ENCODE data around the gene SERINC2.
"Not testable (repeated sequence)": the region's sequence is repeated elsewhere in the genome, so short reads cannot be mapped to it uniquely, and the experiment has no call there.

Gene SERINC2

GRCh38 chr1:31471452-31472313 is 58.7 kb downstream of the SERINC2 start:
- DNase-seq (ENCODE audit: low read depth), result not testable (repeated sequence)

GRCh38 chr1:31472314-31472651 is 59.3 kb downstream of the SERINC2 start:
- not testable (repeated sequence) for DNase-seq (ENCODE audit: low read depth)

DNA sequence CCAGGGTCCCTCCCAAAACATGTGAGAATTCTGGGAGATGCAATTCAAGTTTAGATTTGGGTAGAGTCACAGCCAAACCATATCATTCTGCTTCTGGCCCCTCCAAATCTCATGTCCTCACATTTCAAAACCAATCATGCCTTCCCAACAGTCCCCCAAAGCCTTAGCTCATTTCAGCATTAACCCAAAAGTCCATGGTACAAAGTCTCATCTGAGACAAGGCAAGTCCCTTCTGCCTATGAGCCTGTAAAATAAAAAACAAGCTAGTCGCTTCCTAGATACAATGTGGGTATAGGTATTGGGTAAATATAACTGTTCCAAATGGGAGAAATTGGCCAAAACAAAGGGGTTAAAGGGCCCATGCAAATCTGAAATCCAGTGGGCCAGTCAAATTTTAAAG is 59.7 kb downstream of the SERINC2 start:
- not testable (repeated sequence) for DNase-seq (ENCODE audit: low read depth)

DNA sequence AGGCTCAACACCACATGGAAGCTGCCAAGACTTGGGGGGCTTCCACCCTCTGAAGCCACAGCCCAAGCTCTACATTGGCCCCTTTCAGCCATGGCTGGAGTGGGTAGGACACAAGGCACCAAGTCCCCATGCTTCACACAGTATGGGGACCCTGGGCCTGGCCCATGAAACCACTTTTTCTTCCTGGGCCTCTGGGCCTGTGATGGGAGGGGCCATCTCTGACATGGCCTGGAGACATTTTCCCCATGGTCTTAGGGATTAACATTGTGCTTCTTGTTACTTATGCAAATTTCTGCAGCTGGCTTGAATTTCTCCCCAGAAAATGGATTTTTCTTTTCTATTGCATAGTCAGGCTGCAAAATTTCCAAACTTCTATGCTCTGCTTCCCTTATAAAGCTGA is 60.5 kb downstream of the SERINC2 start:
- DNase-seq (ENCODE audit: low read depth), result not testable (repeated sequence)

GRCh38 chr1:31474567-31474966 is 61.6 kb downstream of the SERINC2 start:
- not testable (repeated sequence) for DNase-seq (ENCODE audit: low read depth)

- DNase-seq (ENCODE audit: low read depth), result peak; percentile 48
Measured at GRCh38 chr1:31476891-31477846, 64.2 kb downstream of the SERINC2 start.

- no peak for DNase-seq (ENCODE audit: low read depth)
Measured at GRCh38 chr1:31478167-31478566, 65.2 kb downstream of the SERINC2 start.

DNA sequence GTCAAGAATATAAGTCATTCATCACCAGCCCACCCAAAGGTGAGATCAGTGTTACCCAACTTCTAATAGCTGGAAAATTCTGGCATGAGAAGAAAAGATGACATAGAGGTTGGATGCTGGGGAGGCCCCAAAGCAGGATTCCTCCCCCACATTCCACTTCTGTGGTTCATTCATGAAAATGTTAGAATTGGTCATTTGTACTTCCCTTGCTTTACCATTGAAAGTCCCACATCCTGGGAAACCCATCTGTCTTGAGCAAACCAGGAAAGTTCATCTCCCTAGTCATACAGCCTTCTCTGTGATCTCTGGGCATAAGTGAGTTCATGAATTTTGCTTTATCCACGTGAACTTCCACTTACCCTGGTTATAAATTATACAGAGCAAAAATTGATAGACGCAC is 66.8 kb downstream of the SERINC2 start:
- peak; percentile 20 for DNase-seq (ENCODE audit: low read depth)

- not testable (repeated sequence) for DNase-seq (ENCODE audit: low read depth)
Measured at GRCh38 chr1:31480426-31480825, 67.4 kb downstream of the SERINC2 start.

GRCh38 chr1:31482482-31483011 is 69.5 kb downstream of the SERINC2 start:
- DNase-seq (ENCODE audit: low read depth), result no peak

DNA sequence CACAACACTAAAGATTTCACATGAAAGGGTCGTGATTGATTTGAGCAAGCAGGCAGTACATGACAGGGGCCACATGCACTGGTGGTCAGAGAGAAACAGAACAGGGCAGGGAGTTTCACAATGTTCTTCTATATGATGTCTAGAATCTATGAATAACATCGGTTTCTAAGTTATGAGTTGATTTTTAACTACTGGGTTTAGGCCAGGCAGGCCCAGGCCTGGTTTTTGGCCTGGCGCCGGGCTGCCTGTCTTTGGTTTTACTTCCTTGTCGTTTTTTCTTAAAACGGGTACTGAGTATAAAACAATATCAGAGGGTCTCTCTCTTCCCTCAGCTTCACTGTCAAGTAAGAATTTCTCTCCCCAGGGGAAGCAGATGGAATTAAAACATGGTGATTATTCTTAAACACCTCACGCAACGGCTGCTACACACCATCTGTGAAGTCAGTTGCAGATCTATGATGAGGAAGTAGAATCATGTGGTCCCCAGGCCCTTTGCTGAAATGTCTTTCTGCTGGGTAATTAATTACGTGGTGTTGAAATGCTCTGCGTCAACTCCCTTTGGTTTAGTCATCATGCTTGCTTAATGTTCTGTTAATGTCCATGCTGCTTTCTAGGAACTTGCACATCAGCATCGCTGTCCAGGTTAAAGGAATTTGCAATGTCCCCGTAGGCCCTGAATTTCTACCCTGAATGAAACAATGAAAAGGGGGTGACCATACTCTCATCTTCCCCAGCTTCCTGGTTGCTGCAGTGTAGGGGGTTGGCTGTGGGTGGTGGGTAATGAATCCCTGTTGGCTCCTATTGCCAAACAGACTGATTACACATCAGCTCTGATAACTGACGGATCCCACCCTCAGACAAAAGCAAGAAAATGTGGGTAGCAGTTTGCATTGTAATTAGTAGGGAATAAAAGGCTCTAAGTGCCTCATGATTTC is 70.3 kb downstream of the SERINC2 start:
- peak; percentile 86 for DNase-seq (ENCODE audit: low read depth)

Data from EH (cell line).